ENCODE measurements around the gene PCIF1. TPM values are rescaled to one million over a fixed set of nuclear protein-coding genes. Genes with fewer than 3 reads are reported as not detected.
"Not testable (repeated sequence)": the region's sequence is repeated elsewhere in the genome, so short reads cannot be mapped to it uniquely, and the experiment has no call there.

PCIF1 gene
- total RNA-seq, 4 donors from 2014 or later = 52.2 to 59.0 (median 53.0) TPM

DNA sequence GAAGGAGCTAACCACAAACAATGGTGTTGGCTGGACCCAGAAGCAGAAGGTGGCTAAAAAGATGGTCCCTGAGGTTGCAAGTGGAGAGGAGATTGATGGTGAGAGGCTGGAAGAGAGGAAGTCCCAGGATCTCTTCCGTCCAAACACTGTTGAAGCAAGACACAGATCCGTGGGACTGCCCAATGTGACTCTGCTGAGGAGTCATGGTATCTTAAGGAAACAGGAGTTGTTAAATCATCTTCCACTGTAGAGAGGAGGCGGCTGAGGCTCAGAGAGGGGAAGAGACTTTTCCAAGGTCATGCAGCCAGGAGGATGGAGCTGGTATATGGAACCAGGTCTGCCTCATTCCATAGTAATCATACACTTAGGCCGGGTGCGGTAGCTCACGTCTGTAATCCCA lies 41.6 kb downstream of the PCIF1 start:
- H3K27me3 ChIP-seq = peaks cover 0 to 4% of the 10 kb centered on the region in 2 donors
- H3K4me1 ChIP-seq = peaks cover 0 to 6% (median 2%) of the 10 kb centered on the region in 4 donors
- no peak overlapping the region for H3K27ac ChIP-seq
- H3K9me3 ChIP-seq = no peaks in the 10 kb centered on the region
- 79% methylated on average over 6 of the region's 6 CpGs for WGBS, 2 donors
- H3K36me3 ChIP-seq = no peaks in the 10 kb centered on the region
- no peak overlapping the region for H3K4me3 ChIP-seq
- DNase-seq (ENCODE audit: low spot score in 2 of 2) = no peak
- no peak for TF ChIP-seq POLR2A (IDR thresholded peaks at IDR 0.05)
- TF ChIP-seq EP300 (IDR thresholded peaks at IDR 0.05) = no peak
- TF ChIP-seq, protein P1, sequence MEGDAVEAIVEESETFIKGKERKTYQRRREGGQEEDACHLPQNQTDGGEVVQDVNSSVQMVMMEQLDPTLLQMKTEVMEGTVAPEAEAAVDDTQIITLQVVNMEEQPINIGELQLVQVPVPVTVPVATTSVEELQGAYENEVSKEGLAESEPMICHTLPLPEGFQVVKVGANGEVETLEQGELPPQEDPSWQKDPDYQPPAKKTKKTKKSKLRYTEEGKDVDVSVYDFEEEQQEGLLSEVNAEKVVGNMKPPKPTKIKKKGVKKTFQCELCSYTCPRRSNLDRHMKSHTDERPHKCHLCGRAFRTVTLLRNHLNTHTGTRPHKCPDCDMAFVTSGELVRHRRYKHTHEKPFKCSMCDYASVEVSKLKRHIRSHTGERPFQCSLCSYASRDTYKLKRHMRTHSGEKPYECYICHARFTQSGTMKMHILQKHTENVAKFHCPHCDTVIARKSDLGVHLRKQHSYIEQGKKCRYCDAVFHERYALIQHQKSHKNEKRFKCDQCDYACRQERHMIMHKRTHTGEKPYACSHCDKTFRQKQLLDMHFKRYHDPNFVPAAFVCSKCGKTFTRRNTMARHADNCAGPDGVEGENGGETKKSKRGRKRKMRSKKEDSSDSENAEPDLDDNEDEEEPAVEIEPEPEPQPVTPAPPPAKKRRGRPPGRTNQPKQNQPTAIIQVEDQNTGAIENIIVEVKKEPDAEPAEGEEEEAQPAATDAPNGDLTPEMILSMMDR (IDR thresholded peaks at IDR 0.05) = no peak

DNA sequence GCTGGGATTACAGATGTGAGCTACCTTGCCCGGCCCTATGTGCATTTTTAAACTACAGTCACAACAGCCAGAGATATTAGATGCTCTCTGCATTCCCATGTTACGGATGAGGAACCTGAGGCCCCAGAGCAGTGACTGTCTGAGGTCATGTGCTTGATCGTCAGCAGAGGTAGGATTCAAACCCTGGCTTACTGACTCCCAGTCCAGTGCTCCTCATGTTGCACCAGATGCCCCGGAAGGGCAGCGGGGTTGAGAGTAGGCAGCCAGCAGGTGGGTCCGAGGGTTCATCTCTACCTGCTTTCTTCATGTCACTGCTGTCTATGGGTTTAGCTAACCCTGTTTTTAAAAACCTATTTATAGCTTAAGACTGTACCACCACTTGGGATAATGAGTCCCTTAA lies 46.8 kb downstream of the PCIF1 start:
- no peak for DNase-seq (ENCODE audit: low spot score in 2 of 2)
- Histone ChIP-seq H3K27me3 (peaks cover 0 to 9% of the 10 kb centered on the region in 2 donors), H3K9me3 (no peaks in the 10 kb centered on the region), H3K4me3 (no peak overlapping the region), H3K27ac (no peak overlapping the region), H3K36me3 (no peaks in the 10 kb centered on the region), H3K4me1 (no peaks in the 10 kb centered on the region)
- 83 to 95% methylated on average over 6 of the region's 6 CpGs for WGBS, 2 donors
- TF ChIP-seq, protein P1 (IDR thresholded peaks at IDR 0.05) = no peak
- TF ChIP-seq POLR2A (IDR thresholded peaks at IDR 0.05) (no peak), EP300 (IDR thresholded peaks at IDR 0.05) (no peak)

DNA sequence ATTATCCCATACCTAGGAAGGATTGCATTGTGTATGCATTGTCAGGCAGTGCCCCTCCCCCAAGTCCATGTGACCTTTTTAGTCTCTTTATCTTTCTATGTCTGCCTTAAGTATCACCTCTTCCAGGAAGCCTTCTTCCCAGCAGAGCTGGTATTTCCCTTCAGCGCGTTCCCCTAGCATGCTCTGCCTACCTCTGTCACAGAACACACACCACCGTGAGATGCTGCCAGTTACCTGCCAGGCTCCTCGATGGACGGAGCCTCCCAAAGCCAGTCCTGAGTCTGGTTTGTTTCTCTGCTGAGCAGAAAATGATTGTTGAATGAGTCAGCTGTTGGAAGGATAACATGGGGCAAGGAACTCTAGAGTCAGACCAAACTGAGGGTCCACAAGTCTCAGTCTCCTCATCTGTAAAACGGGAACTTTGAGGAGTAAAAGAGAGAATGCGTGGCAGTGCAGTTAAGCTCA lies 48.8 kb downstream of the PCIF1 start:
- DNase-seq (ENCODE audit: low spot score in 2 of 2) = no peak
- Histone ChIP-seq H3K4me3 (no peak overlapping the region), H3K9me3 (no peaks in the 10 kb centered on the region), H3K27me3 (peaks cover 0 to 16% of the 10 kb centered on the region in 2 donors), H3K27ac (no peak overlapping the region), H3K36me3 (no peaks in the 10 kb centered on the region), H3K4me1 (no peaks in the 10 kb centered on the region)
- TF ChIP-seq, protein P1 (IDR thresholded peaks at IDR 0.05) = no peak
- no peak for TF ChIP-seq EP300 (IDR thresholded peaks at IDR 0.05)
- TF ChIP-seq POLR2A (IDR thresholded peaks at IDR 0.05) = no peak
- WGBS, 2 donors = 65 to 76% methylated on average over 7 of the region's 7 CpGs

DNA sequence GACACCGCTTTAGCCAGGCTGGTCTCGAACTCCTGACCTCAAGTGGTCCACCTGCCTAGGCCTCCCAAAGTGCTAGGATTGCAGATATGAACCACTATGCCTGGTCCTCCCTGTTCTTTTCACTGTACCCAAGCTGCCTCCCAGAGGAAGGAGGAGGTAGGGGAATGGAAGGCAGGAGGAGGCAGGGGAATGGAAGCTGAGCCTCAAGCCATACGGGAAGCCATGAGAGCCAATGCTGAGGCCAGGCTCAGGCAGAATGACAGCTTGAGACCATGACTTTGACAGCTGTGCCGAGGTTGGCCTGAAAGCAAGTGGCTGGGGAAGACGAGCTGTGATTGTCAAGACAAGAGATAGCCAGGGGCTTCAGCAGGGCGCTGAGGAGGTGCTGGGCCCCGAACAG lies 51.1 kb downstream of the PCIF1 start:
- H3K4me3 ChIP-seq = no peak overlapping the region
- TF ChIP-seq POLR2A (IDR thresholded peaks at IDR 0.05) = no peak
- TF ChIP-seq EP300 (IDR thresholded peaks at IDR 0.05) = no peak
- TF ChIP-seq, protein P1 (IDR thresholded peaks at IDR 0.05) = no peak
- H3K36me3 ChIP-seq = no peaks in the 10 kb centered on the region
- H3K27ac ChIP-seq = no peak overlapping the region
- WGBS, 2 donors = 64 to 66% methylated on average over 7 of the region's 7 CpGs
- H3K4me1 ChIP-seq = no peaks in the 10 kb centered on the region
- no peak for DNase-seq (ENCODE audit: low spot score in 2 of 2)
- H3K27me3 ChIP-seq = peaks cover 0 to 36% of the 10 kb centered on the region in 2 donors
- no peaks in the 10 kb centered on the region for H3K9me3 ChIP-seq

DNA sequence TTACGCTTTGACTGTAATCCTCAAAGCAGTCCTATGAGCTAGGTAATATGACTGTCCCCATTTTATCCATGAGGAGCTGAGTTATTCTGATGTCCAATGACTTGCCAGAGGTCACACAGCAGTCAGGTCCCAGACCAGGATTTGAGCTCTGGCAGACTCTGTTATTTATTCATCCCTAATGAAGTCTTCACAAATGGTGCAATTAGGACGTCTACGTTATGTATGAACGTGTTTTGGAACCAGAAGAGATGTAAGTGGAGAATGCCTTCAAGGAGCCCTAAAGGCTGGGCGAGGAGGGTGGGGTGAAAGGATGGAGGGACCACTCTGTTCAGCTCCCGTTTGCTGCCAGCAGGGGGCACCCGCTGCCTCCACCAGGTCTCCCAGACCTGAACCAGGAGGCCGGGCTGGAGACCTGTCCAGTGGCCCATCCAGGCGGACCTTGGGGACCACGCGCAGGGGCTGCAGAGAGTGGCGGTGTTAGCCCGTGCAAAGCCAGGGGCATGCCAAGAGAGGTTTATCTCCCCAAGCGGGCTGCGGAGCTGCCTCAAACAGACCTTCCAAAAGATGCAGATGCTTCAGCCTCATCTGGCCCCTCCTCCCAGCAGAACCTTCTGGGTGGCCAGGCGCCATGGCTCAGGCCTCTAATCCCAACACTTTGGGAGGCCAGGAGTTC lies 52.8 kb downstream of the PCIF1 start:
- Histone ChIP-seq H3K27me3 (peaks cover 0 to 44% of the 10 kb centered on the region in 2 donors), H3K4me1 (no peaks in the 10 kb centered on the region), H3K36me3 (no peaks in the 10 kb centered on the region), H3K27ac (no peak overlapping the region), H3K9me3 (no peaks in the 10 kb centered on the region), H3K4me3 (no peak overlapping the region)
- no peak for TF ChIP-seq EP300 (IDR thresholded peaks at IDR 0.05)
- TF ChIP-seq, protein P1 (IDR thresholded peaks at IDR 0.05) = peak; percentile 64 to 71 (median 68)
- peak; percentile 39 to 66 for DNase-seq (ENCODE audit: low spot score in 2 of 2)
- WGBS, 2 donors = 13 to 14% methylated on average over 12 to 15 of the region's 16 CpGs

DNA sequence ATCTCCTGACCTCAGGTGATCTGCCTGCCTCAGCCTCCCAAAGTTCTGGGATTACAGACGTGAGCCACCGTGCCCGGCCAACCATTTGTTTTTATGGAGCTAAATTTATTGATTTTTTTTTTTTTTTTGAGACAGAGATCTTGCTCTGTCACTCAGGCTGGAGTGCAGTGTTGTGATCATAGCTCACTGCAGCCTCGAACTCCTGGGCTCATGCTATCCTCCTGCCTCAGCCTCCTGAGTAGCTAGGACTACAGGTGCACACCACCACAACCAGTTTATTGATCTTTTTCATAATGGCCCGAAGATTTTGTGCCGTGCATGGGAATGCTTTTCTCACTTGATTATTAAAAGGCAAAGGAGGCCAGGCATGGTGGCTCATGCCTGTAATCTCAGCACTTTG lies 54.3 kb downstream of the PCIF1 start:
- H3K9me3 ChIP-seq; H3K4me1 ChIP-seq; H3K36me3 ChIP-seq; H3K4me3 ChIP-seq; DNase-seq (ENCODE audit: low spot score in 2 of 2); H3K27ac ChIP-seq: not testable (repeated sequence)
- WGBS, 2 donors = 80 to 81% methylated on average over 6 of the region's 6 CpGs
- peaks cover 0 to 58% of the 10 kb centered on the region in 2 donors for H3K27me3 ChIP-seq

All from tibial nerve (tissue), 4 donors.